Measurements from ENCODE around the gene GPATCH8. TPM values are rescaled to one million over a fixed set of nuclear protein-coding genes. Genes with fewer than 3 reads are reported as not detected.
A peak's percentile ranks its signal among the peaks of the same experiment; 100 is the strongest.

Gene GPATCH8
- polyA plus RNA-seq, 1 donor (not counting 4 experiments of a cell fraction or from before 2014, with no cell fraction given): 15.1 TPM

GRCh38 chr17:44536090-44536953 is 33.1 kb upstream of the GPATCH8 start:
- Histone ChIP-seq H3K36me3 (ENCODE audit: control insufficient read depth in 2 of 2, extremely low read depth in 1 of 2, insufficient read depth in 2 of 2, low read length in 2 of 2) (no peaks in the 10 kb centered on the region), H3K9ac (ENCODE audit: control insufficient read depth, extremely low read depth, insufficient read depth, low read length) (no peak overlapping the region), H2AFZ (ENCODE audit: control insufficient read depth, low read length) (peak overlapping the region; percentile 0), H3K9me3 (ENCODE audit: control insufficient read depth, low read depth, low read length) (no peaks in the 10 kb centered on the region), H3K4me1 (ENCODE audit: control insufficient read depth, extremely low read depth, insufficient read depth, low read length) (peaks cover 5% of the 10 kb centered on the region), H3K27me3 (ENCODE audit: control insufficient read depth, extremely low read depth, insufficient read depth, low read length) (no peaks in the 10 kb centered on the region), H3K27ac (ENCODE audit: control insufficient read depth, insufficient read depth, low read length) (no peak overlapping the region), H3K9me1 (ENCODE audit: control insufficient read depth, extremely low read depth, insufficient read depth, low read length) (no peaks in the 10 kb centered on the region), H3K4me3 (ENCODE audit: control insufficient read depth in 2 of 3, extremely low read depth in 1 of 3, insufficient read depth in 2 of 3, low read depth in 1 of 3, low read length in 3 of 3) (no peak overlapping the region), H3K4me2 (ENCODE audit: control insufficient read depth, extremely low read depth, insufficient read depth, low read depth, low read length) (no peak overlapping the region), H4K20me1 (ENCODE audit: control insufficient read depth, extremely low read depth, insufficient read depth, low read length) (no peaks in the 10 kb centered on the region), H3K79me2 (ENCODE audit: control insufficient read depth, insufficient read depth, low read length) (no peaks in the 10 kb centered on the region)
- dilution Hi-C loops (cut with MboI; ENCODE audit: extremely low pct_ligation_motif_present, low sequenced_read_pairs): loop anchor here (10.0 kb wide), 1 partner anchor 98 kb away; no protein-coding TSS in a partner anchor
- FAIRE-seq (no peak), DNase-seq (ENCODE audit: low read depth, low spot score) (no peak)
- TF ChIP-seq EZH2 (IDR thresholded peaks at IDR 0.05; ENCODE audit: low read length) (no peak), CTCF (optimal IDR thresholded peaks at IDR 0.05 in 1 of 3, IDR thresholded peaks at IDR 0.05 in 1 of 3, conservative IDR thresholded peaks at IDR 0.05 in 1 of 3; ENCODE audit: extremely low read depth in 1 of 3, insufficient read depth in 2 of 3, low read length in 3 of 3) (no peak)

- peak overlapping the region; percentile 4 for H3K9ac ChIP-seq (ENCODE audit: control insufficient read depth, extremely low read depth, insufficient read depth, low read length)
- no peaks in the 10 kb centered on the region for H3K9me1 ChIP-seq (ENCODE audit: control insufficient read depth, extremely low read depth, insufficient read depth, low read length)
- no peaks in the 10 kb centered on the region for H3K9me3 ChIP-seq (ENCODE audit: control insufficient read depth, low read depth, low read length)
- H4K20me1 ChIP-seq (ENCODE audit: control insufficient read depth, extremely low read depth, insufficient read depth, low read length): no peaks in the 10 kb centered on the region
- H3K4me1 ChIP-seq (ENCODE audit: control insufficient read depth, extremely low read depth, insufficient read depth, low read length): peaks cover 5% of the 10 kb centered on the region
- no peak overlapping the region for H3K27ac ChIP-seq (ENCODE audit: control insufficient read depth, insufficient read depth, low read length)
- TF ChIP-seq CTCF (optimal IDR thresholded peaks at IDR 0.05 in 1 of 3, IDR thresholded peaks at IDR 0.05 in 1 of 3, conservative IDR thresholded peaks at IDR 0.05 in 1 of 3; ENCODE audit: extremely low read depth in 1 of 3, insufficient read depth in 2 of 3, low read length in 3 of 3): peak; percentile 94 to 99 (median 95)
- no peak for TF ChIP-seq EZH2 (IDR thresholded peaks at IDR 0.05; ENCODE audit: low read length)
- H3K4me3 ChIP-seq (ENCODE audit: control insufficient read depth in 2 of 3, extremely low read depth in 1 of 3, insufficient read depth in 2 of 3, low read depth in 1 of 3, low read length in 3 of 3): no peak overlapping the region
- no peaks in the 10 kb centered on the region for H3K36me3 ChIP-seq (ENCODE audit: control insufficient read depth in 2 of 2, extremely low read depth in 1 of 2, insufficient read depth in 2 of 2, low read length in 2 of 2)
- H3K4me2 ChIP-seq (ENCODE audit: control insufficient read depth, extremely low read depth, insufficient read depth, low read depth, low read length): peak overlapping the region; percentile 51
- H3K27me3 ChIP-seq (ENCODE audit: control insufficient read depth, extremely low read depth, insufficient read depth, low read length): no peaks in the 10 kb centered on the region
- FAIRE-seq (peak; percentile 34), DNase-seq (ENCODE audit: low read depth, low spot score) (no peak)
- no peaks in the 10 kb centered on the region for H3K79me2 ChIP-seq (ENCODE audit: control insufficient read depth, insufficient read depth, low read length)
- peak overlapping the region; percentile 78 for H2AFZ ChIP-seq (ENCODE audit: control insufficient read depth, low read length)
- dilution Hi-C loops (cut with MboI; ENCODE audit: extremely low pct_ligation_motif_present, low sequenced_read_pairs): loop anchor here (10.0 kb wide), 1 partner anchor 101 kb away; no protein-coding TSS in a partner anchor
Observed at GRCh38 chr17:44533533-44534246, 30.5 kb upstream of the GPATCH8 start.

Data from keratinocyte (primary cell).